ENCODE results near the gene NOL3.

DNA sequence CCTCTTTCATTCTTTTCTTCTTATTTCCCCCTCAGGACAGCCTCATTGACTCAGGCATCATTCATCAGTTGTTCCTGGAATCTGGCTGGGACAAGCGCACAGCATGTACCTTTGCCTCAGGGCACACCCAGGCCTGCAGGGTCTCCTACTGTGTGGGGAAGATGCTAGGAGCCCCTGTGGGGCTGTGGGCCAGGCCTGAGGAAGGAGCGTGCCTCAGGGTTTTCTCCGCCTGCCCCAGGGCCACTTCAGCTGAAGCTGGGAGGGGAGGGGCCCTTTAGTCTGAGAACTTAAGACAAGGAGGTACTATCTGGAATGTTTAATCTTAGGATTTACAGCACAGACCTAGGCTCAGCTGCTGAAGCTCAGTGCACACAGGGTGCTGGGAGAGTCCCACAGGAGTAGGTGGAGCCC is 36.5 kb downstream of the NOL3 start:
- TF ChIP-seq, protein P1, sequence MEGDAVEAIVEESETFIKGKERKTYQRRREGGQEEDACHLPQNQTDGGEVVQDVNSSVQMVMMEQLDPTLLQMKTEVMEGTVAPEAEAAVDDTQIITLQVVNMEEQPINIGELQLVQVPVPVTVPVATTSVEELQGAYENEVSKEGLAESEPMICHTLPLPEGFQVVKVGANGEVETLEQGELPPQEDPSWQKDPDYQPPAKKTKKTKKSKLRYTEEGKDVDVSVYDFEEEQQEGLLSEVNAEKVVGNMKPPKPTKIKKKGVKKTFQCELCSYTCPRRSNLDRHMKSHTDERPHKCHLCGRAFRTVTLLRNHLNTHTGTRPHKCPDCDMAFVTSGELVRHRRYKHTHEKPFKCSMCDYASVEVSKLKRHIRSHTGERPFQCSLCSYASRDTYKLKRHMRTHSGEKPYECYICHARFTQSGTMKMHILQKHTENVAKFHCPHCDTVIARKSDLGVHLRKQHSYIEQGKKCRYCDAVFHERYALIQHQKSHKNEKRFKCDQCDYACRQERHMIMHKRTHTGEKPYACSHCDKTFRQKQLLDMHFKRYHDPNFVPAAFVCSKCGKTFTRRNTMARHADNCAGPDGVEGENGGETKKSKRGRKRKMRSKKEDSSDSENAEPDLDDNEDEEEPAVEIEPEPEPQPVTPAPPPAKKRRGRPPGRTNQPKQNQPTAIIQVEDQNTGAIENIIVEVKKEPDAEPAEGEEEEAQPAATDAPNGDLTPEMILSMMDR (IDR thresholded peaks at IDR 0.05), result no peak
- TF ChIP-seq, protein P2, sequence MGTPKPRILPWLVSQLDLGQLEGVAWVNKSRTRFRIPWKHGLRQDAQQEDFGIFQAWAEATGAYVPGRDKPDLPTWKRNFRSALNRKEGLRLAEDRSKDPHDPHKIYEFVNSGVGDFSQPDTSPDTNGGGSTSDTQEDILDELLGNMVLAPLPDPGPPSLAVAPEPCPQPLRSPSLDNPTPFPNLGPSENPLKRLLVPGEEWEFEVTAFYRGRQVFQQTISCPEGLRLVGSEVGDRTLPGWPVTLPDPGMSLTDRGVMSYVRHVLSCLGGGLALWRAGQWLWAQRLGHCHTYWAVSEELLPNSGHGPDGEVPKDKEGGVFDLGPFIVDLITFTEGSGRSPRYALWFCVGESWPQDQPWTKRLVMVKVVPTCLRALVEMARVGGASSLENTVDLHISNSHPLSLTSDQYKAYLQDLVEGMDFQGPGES (IDR thresholded peaks at IDR 0.05; ENCODE audit: low read depth, low read length), result no peak
- TF ChIP-seq POLR2AphosphoS5 (IDR thresholded peaks at IDR 0.05; ENCODE audit: low read depth, low read length), result no peak
- TF ChIP-seq, protein P3, sequence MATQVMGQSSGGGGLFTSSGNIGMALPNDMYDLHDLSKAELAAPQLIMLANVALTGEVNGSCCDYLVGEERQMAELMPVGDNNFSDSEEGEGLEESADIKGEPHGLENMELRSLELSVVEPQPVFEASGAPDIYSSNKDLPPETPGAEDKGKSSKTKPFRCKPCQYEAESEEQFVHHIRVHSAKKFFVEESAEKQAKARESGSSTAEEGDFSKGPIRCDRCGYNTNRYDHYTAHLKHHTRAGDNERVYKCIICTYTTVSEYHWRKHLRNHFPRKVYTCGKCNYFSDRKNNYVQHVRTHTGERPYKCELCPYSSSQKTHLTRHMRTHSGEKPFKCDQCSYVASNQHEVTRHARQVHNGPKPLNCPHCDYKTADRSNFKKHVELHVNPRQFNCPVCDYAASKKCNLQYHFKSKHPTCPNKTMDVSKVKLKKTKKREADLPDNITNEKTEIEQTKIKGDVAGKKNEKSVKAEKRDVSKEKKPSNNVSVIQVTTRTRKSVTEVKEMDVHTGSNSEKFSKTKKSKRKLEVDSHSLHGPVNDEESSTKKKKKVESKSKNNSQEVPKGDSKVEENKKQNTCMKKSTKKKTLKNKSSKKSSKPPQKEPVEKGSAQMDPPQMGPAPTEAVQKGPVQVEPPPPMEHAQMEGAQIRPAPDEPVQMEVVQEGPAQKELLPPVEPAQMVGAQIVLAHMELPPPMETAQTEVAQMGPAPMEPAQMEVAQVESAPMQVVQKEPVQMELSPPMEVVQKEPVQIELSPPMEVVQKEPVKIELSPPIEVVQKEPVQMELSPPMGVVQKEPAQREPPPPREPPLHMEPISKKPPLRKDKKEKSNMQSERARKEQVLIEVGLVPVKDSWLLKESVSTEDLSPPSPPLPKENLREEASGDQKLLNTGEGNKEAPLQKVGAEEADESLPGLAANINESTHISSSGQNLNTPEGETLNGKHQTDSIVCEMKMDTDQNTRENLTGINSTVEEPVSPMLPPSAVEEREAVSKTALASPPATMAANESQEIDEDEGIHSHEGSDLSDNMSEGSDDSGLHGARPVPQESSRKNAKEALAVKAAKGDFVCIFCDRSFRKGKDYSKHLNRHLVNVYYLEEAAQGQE (IDR thresholded peaks at IDR 0.05; ENCODE audit: low read depth, low read length), result no peak
- no peak for TF ChIP-seq EZH2phosphoT487 (IDR thresholded peaks at IDR 0.05; ENCODE audit: borderline replicate concordance, low read depth)
- TF ChIP-seq EP300 (IDR thresholded peaks at IDR 0.05; ENCODE audit: borderline replicate concordance in 1 of 2, low read depth in 1 of 2, low read length in 1 of 2), result no peak
- TF ChIP-seq, protein P4, sequence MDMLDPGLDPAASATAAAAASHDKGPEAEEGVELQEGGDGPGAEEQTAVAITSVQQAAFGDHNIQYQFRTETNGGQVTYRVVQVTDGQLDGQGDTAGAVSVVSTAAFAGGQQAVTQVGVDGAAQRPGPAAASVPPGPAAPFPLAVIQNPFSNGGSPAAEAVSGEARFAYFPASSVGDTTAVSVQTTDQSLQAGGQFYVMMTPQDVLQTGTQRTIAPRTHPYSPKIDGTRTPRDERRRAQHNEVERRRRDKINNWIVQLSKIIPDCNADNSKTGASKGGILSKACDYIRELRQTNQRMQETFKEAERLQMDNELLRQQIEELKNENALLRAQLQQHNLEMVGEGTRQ (IDR thresholded peaks at IDR 0.05; ENCODE audit: borderline replicate concordance, low read depth, low read length), result no peak
- no peak for TF ChIP-seq CHD2 (IDR thresholded peaks at IDR 0.05; ENCODE audit: low read length, partially characterized antibody)
